HG02973 (cell line): ENCODE data around the gene KLHDC1.
"Not testable (repeated sequence)": the region's sequence is repeated elsewhere in the genome, so short reads cannot be mapped to it uniquely, and the experiment has no call there.

ENCODE experiments used
- ATAC-seq: cut with Tn5 transposase; IDR thresholded peaks from one replicate; pipeline ENCODE4 v1.9.1; 2021; ENCODE audit warnings: moderate library complexity; ENCODE audit not compliant: unreplicated experiment

The KLHDC1 gene, protein sequence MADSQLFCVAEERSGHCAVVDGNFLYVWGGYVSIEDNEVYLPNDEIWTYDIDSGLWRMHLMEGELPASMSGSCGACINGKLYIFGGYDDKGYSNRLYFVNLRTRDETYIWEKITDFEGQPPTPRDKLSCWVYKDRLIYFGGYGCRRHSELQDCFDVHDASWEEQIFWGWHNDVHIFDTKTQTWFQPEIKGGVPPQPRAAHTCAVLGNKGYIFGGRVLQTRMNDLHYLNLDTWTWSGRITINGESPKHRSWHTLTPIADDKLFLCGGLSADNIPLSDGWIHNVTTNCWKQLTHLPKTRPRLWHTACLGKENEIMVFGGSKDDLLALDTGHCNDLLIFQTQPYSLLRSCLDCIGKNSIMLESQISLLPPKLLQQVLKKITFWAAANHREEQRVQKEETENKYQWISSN

DNA sequence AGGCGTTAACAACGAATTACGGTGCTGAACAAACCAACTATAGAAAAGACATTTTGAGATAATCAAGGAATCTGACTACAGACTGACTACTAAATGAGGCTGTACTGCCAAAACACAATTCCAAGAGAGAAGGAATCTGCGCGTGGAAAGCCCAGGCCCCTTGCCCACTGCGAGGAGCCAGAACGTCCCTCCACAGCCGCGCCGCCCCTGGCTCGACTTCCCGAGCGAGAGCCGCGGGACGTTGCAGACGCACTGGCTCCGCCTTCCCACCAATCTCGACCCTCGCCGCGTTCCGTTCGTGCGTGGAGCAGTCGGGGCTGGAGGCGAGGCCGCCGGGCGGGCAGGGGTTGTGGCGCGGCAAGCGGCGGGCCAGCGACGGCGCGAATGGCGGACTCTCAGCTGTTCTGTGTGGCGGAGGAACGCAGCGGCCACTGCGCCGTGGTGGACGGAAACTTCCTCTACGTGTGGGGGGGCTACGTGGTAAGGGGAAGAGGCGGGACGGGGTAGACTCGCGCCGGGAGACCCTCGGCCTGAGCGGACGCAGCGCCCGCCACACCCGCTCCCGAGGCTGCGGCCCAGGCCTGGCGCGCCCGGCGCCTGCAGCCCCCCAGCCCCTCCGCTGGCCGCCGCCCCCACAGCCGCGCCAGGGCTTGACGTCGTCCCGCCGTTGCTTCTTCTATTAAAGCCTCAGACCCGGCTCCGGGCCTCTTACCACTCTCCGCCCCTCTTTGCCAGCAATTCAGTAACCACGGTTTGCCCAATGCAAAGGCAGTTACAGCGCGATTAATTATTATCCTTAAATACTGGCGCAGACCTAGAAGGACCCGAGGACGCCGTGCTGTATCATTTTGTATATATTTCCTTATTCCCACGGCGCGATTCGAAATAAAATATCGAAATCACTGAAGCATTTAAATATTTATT lies at the start of gene KLHDC1:
TSS of gene KLHDC1 (plus strand) at position 310 of the 924 bp plus-strand sequence. CDS start at position 385, 75 bp downstream.
- ATAC-seq, result peak; percentile 47

DNA sequence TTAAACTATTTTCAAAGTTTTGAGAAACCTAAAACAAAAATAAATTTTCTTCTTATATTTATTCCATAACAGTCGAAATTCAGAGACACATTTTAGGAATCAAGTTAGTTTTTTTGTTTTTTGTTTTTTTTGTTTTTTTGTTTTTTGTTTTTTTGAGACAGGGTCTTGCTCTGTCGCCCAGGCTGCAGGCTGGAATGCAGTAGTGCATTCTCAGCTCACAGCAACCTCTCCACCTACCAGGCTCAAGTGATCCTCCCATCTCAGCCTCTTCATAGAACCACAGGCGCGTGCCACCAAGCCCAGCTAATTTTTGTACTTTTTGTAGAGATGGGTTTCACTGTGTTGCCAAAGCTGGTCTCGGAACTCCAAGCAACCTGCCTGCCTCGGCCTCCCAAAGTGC lies 39.4 kb upstream of the KLHDC1 start:
- ATAC-seq, result no peak

DNA sequence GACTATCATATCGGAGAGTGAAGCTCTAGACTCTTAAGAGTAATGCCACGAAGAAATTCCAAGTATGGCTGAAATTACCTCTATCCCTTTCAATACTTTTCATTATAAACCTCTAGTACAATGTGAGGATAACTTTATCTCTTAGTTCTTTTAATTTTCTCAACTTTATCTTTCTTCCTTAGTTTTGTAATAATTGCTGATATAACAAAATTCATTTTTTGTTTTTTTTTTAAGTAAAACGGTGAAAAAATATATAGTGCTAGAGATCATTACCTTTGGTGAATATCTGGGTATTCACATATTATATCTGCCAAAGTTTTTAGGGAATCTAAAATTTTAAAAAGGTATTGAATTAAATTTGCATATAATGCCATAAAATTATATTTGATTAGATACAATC lies 38.4 kb upstream of the KLHDC1 start:
- no peak for ATAC-seq

GRCh38 chr14:49657500-49657899 lies 35.4 kb upstream of the KLHDC1 start:
- ATAC-seq, result not testable (repeated sequence)

GRCh38 chr14:49659526-49660455 lies 33.1 kb upstream of the KLHDC1 start:
- no peak for ATAC-seq

DNA sequence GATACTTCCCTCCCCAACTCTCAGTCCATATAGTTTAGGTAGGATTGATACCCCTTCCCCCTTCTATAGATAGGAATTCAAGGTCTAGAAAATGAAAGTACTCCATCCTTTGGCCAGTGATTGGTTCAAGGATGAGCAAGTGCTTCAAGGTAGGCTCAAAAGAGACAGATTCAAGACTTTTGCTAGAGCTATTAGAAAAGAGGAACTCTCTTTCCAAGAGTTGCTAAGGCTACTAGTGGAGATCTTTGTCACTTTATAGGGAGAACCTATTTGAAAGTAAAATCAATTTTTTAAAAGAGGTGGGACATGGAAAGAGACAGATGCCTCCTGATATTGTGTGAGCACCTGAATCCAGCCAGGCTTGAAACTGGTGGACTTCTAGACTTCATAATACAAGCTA lies 22.4 kb upstream of the KLHDC1 start:
- no peak for ATAC-seq

GRCh38 chr14:49673586-49673985 lies 19.3 kb upstream of the KLHDC1 start:
- ATAC-seq, result no peak

GRCh38 chr14:49677643-49678042 lies 15.3 kb upstream of the KLHDC1 start:
- ATAC-seq, result no peak

DNA sequence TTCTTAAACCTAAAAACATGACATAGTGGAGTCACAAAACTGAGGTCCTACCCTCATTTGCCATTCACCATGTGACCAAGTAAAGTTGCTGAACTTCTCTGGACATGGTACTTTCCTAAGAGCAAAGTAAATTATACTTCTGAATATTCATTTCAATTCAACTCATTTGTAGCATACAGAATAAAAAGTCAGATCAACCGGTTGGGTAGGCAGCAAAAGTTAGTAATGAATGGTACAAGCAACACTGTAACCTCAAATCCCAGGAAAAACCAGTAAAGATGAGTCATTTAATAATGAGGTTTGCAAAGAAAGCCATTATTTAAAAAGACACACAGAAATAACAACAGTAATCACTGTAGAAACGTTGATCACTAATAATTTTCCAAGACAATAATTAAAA lies 13.6 kb upstream of the KLHDC1 start:
- no peak for ATAC-seq

DNA sequence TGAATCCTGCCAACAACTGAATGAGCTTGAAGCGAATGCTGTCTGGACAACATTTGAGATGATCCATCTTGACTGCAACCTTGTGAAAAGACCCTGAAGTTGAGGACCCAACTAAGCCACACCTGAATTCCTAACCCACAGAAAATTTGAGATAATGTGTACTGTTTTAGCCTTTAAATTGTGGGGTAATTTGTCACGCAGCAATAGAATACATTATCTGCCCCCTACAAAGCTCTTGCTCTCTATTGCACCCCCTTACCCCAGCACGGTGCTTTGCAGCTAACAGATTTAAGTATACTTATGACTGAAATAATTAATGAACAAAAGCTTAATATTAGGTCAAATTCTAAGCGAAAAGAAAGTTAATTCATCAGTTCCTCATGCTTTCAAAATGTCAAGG lies 6.5 kb upstream of the KLHDC1 start:
- no peak for ATAC-seq

GRCh38 chr14:49687942-49688700 lies 4.8 kb upstream of the KLHDC1 start, which contains the start of gene POLE2:
Gene POLE2, minus strand, starts transcription at chr14:49688214. Its CDS starts 11 bp downstream, at chr14:49688203.
- ATAC-seq, result peak; percentile 85

DNA sequence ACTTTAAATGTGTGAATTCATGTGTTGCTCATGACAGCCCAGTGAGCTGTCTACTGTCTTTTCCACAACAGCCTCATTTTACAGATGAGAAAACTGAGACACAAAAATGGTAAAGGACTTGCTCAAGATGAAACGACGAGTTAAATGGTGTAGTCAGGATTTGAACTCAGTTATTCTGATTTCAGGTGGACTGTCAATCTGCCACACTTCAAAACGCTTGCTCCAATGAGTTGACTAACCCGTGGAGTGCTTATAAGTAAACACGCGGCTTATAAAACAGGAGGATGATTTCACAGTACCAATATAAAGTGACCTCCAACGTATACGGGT lies 4.3 kb upstream of the KLHDC1 start:
- no peak for ATAC-seq

DNA sequence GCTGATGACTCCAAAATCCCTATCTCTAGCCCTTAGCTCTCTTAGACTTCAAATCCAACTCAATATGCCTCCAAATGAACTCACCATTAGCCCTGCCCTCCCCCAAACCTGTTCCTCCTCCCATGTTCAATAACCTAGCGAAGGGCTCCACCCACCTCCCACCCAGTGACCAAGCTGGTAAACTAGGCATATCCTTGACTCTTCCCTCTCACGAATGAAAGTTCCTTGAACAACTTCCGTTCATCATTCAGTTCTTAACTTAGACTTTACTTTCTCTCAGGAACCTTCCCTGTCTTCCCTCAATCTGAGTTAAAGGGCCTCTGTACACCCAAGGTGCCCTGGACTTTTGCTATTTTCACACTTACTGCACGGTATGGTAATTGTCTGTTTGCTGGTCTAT lies 1.9 kb upstream of the KLHDC1 start:
- no peak for ATAC-seq

GRCh38 chr14:49692193-49692757 lies 645 bp upstream of the KLHDC1 start:
- ATAC-seq, result no peak

DNA sequence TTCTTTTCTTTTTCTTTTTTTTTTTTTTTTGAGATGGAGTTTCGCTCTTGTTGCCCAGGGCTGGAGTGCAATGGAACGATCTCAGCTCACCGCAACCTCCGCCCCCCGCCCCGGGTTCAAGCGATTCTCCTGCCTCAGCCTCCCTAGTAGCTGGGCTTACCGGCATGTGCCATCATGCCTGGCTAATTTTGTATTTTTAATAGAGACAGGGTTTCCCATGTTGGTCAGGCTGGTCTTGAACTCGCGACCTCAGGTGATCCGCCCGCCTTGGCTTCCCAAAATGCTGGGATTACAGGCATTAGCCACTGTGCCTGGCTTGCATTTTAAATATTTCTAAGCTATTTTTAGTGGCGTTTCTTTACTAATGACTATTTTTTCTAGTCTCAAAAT lies 810 bp downstream of the KLHDC1 start:
- ATAC-seq, result not testable (repeated sequence)

DNA sequence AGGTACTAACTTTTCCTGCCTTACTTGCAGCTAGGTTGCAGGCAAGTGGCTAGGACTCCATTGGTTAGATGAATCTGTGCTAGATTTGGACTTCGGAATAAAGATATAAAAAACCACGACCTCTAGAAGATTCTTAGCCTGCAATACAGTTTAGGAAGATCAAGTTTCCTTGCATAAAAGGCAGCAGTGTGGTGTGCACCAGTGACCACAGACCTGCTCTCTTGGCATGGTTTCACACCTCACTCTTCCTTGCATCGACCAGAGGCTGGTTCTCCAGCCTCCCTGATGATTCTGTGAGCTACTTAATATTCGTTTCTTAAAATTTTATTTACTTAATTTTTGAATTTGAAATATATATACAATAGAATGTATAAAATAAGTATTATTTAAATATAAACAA lies 9.8 kb downstream of the KLHDC1 start:
- no peak for ATAC-seq

DNA sequence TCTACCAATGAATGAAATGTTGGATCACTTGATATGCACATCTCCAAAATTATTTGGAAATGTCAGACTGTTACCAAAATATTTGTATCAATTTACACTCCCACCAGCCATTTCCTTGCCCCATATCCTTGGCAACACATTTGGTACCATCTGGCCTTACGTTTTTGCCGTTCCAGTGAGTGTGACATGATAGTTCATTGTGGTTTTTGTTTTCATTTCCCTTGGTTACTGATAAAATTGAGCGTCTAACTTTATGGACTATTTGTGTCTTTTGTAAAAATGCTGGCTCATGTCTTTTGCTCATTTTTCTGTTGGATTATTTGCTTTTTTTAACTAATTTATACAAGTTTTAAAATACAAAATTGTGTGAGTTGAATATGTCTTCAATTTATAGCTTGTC lies 11.0 kb downstream of the KLHDC1 start:
- no peak for ATAC-seq

DNA sequence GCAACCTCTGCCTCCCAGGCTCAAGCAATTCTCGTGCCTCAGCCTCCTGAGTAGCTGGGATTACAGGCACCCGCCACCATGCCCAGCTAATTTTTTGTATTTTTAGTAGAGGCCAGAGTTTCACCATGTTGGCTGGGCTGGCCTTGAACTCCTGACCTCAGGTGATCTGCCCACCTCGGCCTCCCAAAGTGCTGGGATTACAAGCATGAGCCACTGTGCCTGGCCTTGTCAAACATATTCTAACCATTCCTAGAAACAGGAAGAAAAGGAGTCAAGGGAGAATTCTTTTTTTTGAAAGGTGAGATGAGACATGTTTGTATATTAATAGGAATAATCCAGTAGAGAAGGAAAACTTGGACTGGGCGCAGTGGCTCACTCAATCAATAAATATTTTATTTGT lies 11.6 kb downstream of the KLHDC1 start:
- not testable (repeated sequence) for ATAC-seq

- ATAC-seq, result not testable (repeated sequence)
These were observed 18.1 kb downstream of the KLHDC1 start for GRCh38 chr14:49710993-49711392.

GRCh38 chr14:49720744-49721143 lies 27.8 kb downstream of the KLHDC1 start:
- no peak for ATAC-seq
